NB4 (cell line): ENCODE measurements around the gene ARPP21.

Experiments used
- DNase-seq: peaks from one replicate; pipeline ENCODE4 v3.0.0; 2010; ENCODE audit warnings: low read depth
- H3K4me3 ChIP-seq: one replicate; pipeline ENCODE4 v1.5.1; 2011; ENCODE audit warnings: mild to moderate bottlenecking, low read depth, low read length, moderate library complexity
- CTCF ChIP-seq: IDR thresholded peaks from one replicate; pipeline ENCODE4 v1.5.1; 2012; ENCODE audit warnings: low read depth, low read length
- MAX ChIP-seq: IDR thresholded peaks from 2 replicates; pipeline ENCODE4 v1.6.1; 2011; ENCODE audit warnings: low read depth, low read length
- MYC ChIP-seq: IDR thresholded peaks from 2 replicates; pipeline ENCODE4 v1.6.1; 2011; ENCODE audit warnings: low read depth, low read length
- POLR2A ChIP-seq: IDR thresholded peaks from 2 replicates; pipeline ENCODE4 v1.6.1; 2011; ENCODE audit warnings: mild to moderate bottlenecking; ENCODE audit not compliant: insufficient read length; ENCODE audit errors: extremely low read depth

The ARPP21 gene

GRCh38 chr3:35675621-35676020 lies 36.3 kb downstream of the ARPP21 start:
- TF ChIP-seq POLR2A, result no peak
- TF ChIP-seq CTCF, result no peak
- DNase-seq, result no peak

GRCh38 chr3:35677797-35678196 lies 38.5 kb downstream of the ARPP21 start:
- no peak for TF ChIP-seq MAX
- no peak for TF ChIP-seq POLR2A
- TF ChIP-seq MYC, result no peak
- no peak for TF ChIP-seq CTCF
- no peak overlapping the region for H3K4me3 ChIP-seq
- DNase-seq, result no peak

More at GRCh38 chr3:35675621-35676020, 36.3 kb downstream of the ARPP21 start:
- no peak overlapping the region for H3K4me3 ChIP-seq

GRCh38 chr3:35678643-35679161 lies 39.4 kb downstream of the ARPP21 start:
- H3K4me3 ChIP-seq, result no peak overlapping the region
- TF ChIP-seq POLR2A (no peak), MAX (no peak), MYC (no peak)
- no peak for DNase-seq

GRCh38 chr3:35679409-35680080 lies 40.2 kb downstream of the ARPP21 start:
- no peak overlapping the region for H3K4me3 ChIP-seq
- no peak for DNase-seq
- TF ChIP-seq POLR2A (no peak), MAX (no peak), CTCF (no peak), MYC (no peak)

GRCh38 chr3:35680866-35681650 lies 41.7 kb downstream of the ARPP21 start:
- no peak for DNase-seq
- TF ChIP-seq POLR2A, result no peak
- no peak for TF ChIP-seq MYC
- TF ChIP-seq CTCF, result no peak
- TF ChIP-seq MAX, result no peak
- no peak overlapping the region for H3K4me3 ChIP-seq

GRCh38 chr3:35685153-35685552 lies 45.8 kb downstream of the ARPP21 start:
- TF ChIP-seq CTCF (no peak), MYC (no peak), MAX (no peak), POLR2A (no peak)
- no peak for DNase-seq
- no peak overlapping the region for H3K4me3 ChIP-seq
